ENCODE measurements around the gene TMPRSS4. TPM values are rescaled to one million over a fixed set of nuclear protein-coding genes. Genes with fewer than 3 reads are reported as not detected.
A peak's percentile ranks its signal among the peaks of the same experiment; 100 is the strongest.

Gene TMPRSS4
- total RNA-seq, 2 experiments from 2014 or later: not detected

DNA sequence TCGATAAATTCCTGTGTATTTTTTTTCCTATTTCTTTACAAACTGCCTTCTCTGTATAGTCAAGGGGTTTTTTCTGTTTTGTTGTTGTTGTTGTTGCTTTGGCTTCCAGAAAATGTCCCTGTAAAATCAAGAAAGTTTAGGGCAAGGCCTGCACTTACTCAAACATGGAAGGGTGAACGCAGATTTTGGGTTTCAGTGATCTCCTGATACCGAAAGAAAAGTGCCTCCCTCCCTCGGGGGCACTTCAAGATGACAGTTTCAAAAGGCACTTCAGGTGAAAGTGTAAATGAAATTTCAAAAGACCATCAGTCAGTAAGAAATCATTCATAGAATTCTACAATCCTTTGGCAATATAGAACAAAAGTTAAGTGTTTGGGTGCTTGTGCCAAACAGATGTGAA lies 43.4 kb upstream of the TMPRSS4 start:
- no peak overlapping the region for H3K4me3 Mint-ChIP-seq
- H3K27me3 Mint-ChIP-seq: no peaks in the 10 kb centered on the region
- H3K36me3 ChIP-seq (ENCODE audit: insufficient read depth, low read length): no peaks in the 10 kb centered on the region
- no peak overlapping the region for H3K4me3 ChIP-seq (ENCODE audit: low read length)
- H3K9me3 ChIP-seq (ENCODE audit: control insufficient read depth in 1 of 2, insufficient read depth in 1 of 2, low read length in 2 of 2): no peaks in the 10 kb centered on the region
- peaks cover 8% of the 10 kb centered on the region for H3K4me1 ChIP-seq (ENCODE audit: insufficient read depth, low read length)
- peaks cover 16% of the 10 kb centered on the region for H3K4me1 Mint-ChIP-seq (ENCODE audit: low read depth)
- no peak for ATAC-seq (ENCODE audit: poor library complexity)
- ChIA-PET POLR2A (no interaction called here), CTCF (no interaction called here)
- H3K27ac Mint-ChIP-seq: no peak overlapping the region
- H3K36me3 Mint-ChIP-seq (ENCODE audit: low read depth): no peaks in the 10 kb centered on the region
- no peaks in the 10 kb centered on the region for H3K9me3 Mint-ChIP-seq
- H3K27me3 ChIP-seq (ENCODE audit: control insufficient read depth in 1 of 2, insufficient read depth in 2 of 2, low read length in 2 of 2): no peaks in the 10 kb centered on the region
- H3K27ac ChIP-seq (ENCODE audit: low read depth in 1 of 2, low read length in 2 of 2): no peak overlapping the region
- DNase-seq: no peak
- intact Hi-C loops (cut with DNase I, micrococcal nuclease): no loop called here
- TF ChIP-seq, protein P1, sequence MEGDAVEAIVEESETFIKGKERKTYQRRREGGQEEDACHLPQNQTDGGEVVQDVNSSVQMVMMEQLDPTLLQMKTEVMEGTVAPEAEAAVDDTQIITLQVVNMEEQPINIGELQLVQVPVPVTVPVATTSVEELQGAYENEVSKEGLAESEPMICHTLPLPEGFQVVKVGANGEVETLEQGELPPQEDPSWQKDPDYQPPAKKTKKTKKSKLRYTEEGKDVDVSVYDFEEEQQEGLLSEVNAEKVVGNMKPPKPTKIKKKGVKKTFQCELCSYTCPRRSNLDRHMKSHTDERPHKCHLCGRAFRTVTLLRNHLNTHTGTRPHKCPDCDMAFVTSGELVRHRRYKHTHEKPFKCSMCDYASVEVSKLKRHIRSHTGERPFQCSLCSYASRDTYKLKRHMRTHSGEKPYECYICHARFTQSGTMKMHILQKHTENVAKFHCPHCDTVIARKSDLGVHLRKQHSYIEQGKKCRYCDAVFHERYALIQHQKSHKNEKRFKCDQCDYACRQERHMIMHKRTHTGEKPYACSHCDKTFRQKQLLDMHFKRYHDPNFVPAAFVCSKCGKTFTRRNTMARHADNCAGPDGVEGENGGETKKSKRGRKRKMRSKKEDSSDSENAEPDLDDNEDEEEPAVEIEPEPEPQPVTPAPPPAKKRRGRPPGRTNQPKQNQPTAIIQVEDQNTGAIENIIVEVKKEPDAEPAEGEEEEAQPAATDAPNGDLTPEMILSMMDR (IDR thresholded peaks at IDR 0.05): no peak

DNA sequence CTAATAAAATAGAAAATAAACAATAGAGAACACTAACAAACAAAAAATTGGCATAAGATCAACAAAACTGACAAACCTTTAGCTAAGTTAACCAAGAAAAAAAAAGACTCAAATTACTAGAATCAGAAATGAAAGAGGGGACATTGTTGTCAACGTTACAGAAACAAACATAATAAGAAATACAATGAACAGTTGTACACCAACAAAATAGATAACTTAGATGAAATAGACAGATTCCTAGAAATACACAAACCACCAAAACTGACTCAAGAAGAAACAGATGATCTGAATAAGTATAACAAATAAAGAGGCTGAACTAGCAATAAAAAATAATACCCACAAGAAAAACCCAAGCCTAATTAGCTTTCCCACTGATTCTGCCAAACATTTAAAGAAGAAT lies 34.7 kb upstream of the TMPRSS4 start:
- H3K36me3 ChIP-seq (ENCODE audit: insufficient read depth, low read length): no peaks in the 10 kb centered on the region
- no peak for ATAC-seq (ENCODE audit: poor library complexity)
- H3K4me3 ChIP-seq (ENCODE audit: low read length): no peak overlapping the region
- Mint-ChIP-seq H3K9me3 (no peaks in the 10 kb centered on the region), H3K4me3 (no peak overlapping the region), H3K4me1 (ENCODE audit: low read depth) (peaks cover 71% of the 10 kb centered on the region), H3K36me3 (ENCODE audit: low read depth) (no peaks in the 10 kb centered on the region), H3K27ac (peak overlapping the region; percentile 63), H3K27me3 (no peaks in the 10 kb centered on the region)
- peak overlapping the region in 1 of 2 donors; percentile 6 for H3K27ac ChIP-seq (ENCODE audit: low read depth in 1 of 2, low read length in 2 of 2)
- DNase-seq: peak in 1 of 14 experiments; percentile 24
- POLR2A ChIA-PET: interaction anchor here (0.7 to 1.6 kb wide), 7 partner anchors 10 to 91 kb away, joined by 3 to 9 read pairs (median 4); no protein-coding TSS in a partner anchor
- H3K9me3 ChIP-seq (ENCODE audit: control insufficient read depth in 1 of 2, insufficient read depth in 1 of 2, low read length in 2 of 2): no peaks in the 10 kb centered on the region
- intact Hi-C loops (cut with DNase I, micrococcal nuclease): no loop called here
- TF ChIP-seq, protein P1 (IDR thresholded peaks at IDR 0.05): no peak
- CTCF ChIA-PET: interaction anchor here (0.9 to 1.8 kb wide), 3 partner anchors 9 to 42 kb away, joined by 3 to 6 read pairs (median 3); no protein-coding TSS in a partner anchor
- H3K27me3 ChIP-seq (ENCODE audit: control insufficient read depth in 1 of 2, insufficient read depth in 2 of 2, low read length in 2 of 2): no peaks in the 10 kb centered on the region
- H3K4me1 ChIP-seq (ENCODE audit: insufficient read depth, low read length): peaks cover 44% of the 10 kb centered on the region

DNA sequence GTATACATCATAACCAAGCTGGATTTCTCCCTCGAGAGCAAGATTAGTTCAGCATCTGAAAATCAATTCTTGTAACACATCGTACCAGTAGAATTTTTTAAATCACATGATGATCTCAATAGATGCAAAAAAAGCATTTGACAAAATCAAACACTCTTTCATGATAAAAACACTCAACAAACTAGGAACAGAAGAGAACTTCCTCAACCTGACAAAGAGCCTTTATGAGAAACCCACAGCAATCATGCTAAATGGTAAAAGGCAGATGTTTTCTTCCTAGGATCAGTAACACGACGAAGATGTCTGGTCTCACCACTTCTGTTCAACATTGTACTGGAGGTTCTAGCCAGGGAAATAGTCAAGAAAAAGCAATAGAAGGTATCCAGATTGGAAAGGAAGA lies 34.1 kb upstream of the TMPRSS4 start:
- TF ChIP-seq, protein P1 (IDR thresholded peaks at IDR 0.05): no peak
- H3K4me1 Mint-ChIP-seq (ENCODE audit: low read depth): peaks cover 76% of the 10 kb centered on the region
- Histone ChIP-seq H3K9me3 (ENCODE audit: control insufficient read depth in 1 of 2, insufficient read depth in 1 of 2, low read length in 2 of 2) (no peaks in the 10 kb centered on the region), H3K27ac (ENCODE audit: low read depth in 1 of 2, low read length in 2 of 2) (peak overlapping the region in 1 of 2 donors; percentile 23), H3K4me1 (ENCODE audit: insufficient read depth, low read length) (peaks cover 50% of the 10 kb centered on the region), H3K4me3 (ENCODE audit: low read length) (no peak overlapping the region), H3K27me3 (ENCODE audit: control insufficient read depth in 1 of 2, insufficient read depth in 2 of 2, low read length in 2 of 2) (no peaks in the 10 kb centered on the region), H3K36me3 (ENCODE audit: insufficient read depth, low read length) (no peaks in the 10 kb centered on the region)
- intact Hi-C loops (cut with DNase I, micrococcal nuclease): no loop called here
- DNase-seq (peak in 1 of 14 experiments; percentile 11), ATAC-seq (ENCODE audit: poor library complexity) (no peak)
- ChIA-PET CTCF (interaction anchor here (1.3 kb wide), 1 partner anchor 8 kb away, joined by 3 read pairs; no protein-coding TSS in a partner anchor), POLR2A (interaction anchor here (0.7 to 1.6 kb wide), 3 partner anchors 9 to 92 kb away, joined by 3 to 9 read pairs (median 6); no protein-coding TSS in a partner anchor)
- peak overlapping the region; percentile 5 for H3K4me3 Mint-ChIP-seq
- peak overlapping the region; percentile 63 for H3K27ac Mint-ChIP-seq
- no peaks in the 10 kb centered on the region for H3K36me3 Mint-ChIP-seq (ENCODE audit: low read depth)
- H3K9me3 Mint-ChIP-seq: no peaks in the 10 kb centered on the region
- H3K27me3 Mint-ChIP-seq: no peaks in the 10 kb centered on the region

Measured in CD4-positive, alpha-beta T cell (primary cell).